Body of pancreas (tissue), 4 donors: ENCODE measurements around the gene LBP.

ENCODE experiments used
- CTCF ChIP-seq, 7 experiments: fragments of 450-650 bp in 4 of 7; fragments of 200-600 bp in 3 of 7; sonication (generic) in 3 of 7; IDR thresholded peaks; one replicate each; pipeline ENCODE4 v1.5.1; 2016 to 2019; ENCODE audit warnings: antibody characterized with exemption in 7 of 7
- POLR2A ChIP-seq, 3 donors: fragments of 450-650 bp; IDR thresholded peaks; one replicate each; pipeline ENCODE4 v1.6.1; 2016; ENCODE audit warnings: antibody characterized with exemption in 3 of 3, mild to moderate bottlenecking in 2 of 3

DNA sequence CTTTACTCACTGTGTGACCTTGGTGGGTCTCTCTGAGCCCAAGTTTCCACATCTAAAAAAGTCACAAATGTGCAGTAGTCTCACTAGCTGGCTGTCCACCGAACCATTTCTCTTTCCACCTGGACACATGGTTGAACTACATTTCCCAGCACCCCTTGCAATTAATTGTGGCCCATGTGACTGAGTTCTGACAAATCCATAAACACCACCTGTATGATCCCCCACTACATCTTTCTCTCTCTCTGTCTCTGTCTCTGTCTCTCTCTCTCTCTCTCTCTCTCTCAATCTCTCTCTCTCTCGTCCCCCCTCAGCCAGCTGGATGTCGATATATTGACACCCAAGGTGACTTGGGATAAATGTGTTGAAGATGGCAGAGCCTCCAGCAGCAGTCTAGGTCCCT lies 46.1 kb downstream of the LBP start:
- TF ChIP-seq CTCF (IDR thresholded peaks at IDR 0.05) (no peak), POLR2A (IDR thresholded peaks at IDR 0.05) (no peak)
